Pons (tissue), 1 donor: ENCODE measurements around the gene SORL1.

Source experiments
- DNase-seq: peaks from one replicate; pipeline ENCODE4 v3.0.0-alpha.2; 2016; ENCODE audit warnings: low spot score

The SORL1 gene

GRCh38 chr11:121587182-121587581 is 135.1 kb downstream of the SORL1 start:
- DNase-seq, result no peak

- no peak for DNase-seq
These were observed 136.6 kb downstream of the SORL1 start for GRCh38 chr11:121588747-121589146.

- peak; percentile 86 for DNase-seq
These were observed 137.9 kb downstream of the SORL1 start for GRCh38 chr11:121589946-121590537.

GRCh38 chr11:121590772-121591404 is 138.8 kb downstream of the SORL1 start:
- DNase-seq, result no peak

- peak; percentile 87 for DNase-seq
These were observed 139.4 kb downstream of the SORL1 start for GRCh38 chr11:121591405-121592033.

- no peak for DNase-seq
These were observed 140.6 kb downstream of the SORL1 start for GRCh38 chr11:121592708-121593107.

- DNase-seq, result no peak
These were observed 143.6 kb downstream of the SORL1 start for GRCh38 chr11:121595717-121596161.

GRCh38 chr11:121596195-121597155 is 144.4 kb downstream of the SORL1 start:
- no peak for DNase-seq

- DNase-seq, result no peak
These were observed 151.2 kb downstream of the SORL1 start for GRCh38 chr11:121603316-121603715.

GRCh38 chr11:121604152-121604551 is 152.0 kb downstream of the SORL1 start:
- DNase-seq, result no peak

- no peak for DNase-seq
These were observed 154.2 kb downstream of the SORL1 start for GRCh38 chr11:121606354-121606753.

- no peak for DNase-seq
These were observed 155.2 kb downstream of the SORL1 start for GRCh38 chr11:121607341-121607740.

GRCh38 chr11:121608545-121609098 is 156.5 kb downstream of the SORL1 start:
- no peak for DNase-seq

GRCh38 chr11:121610706-121611105 is 158.6 kb downstream of the SORL1 start:
- peak; percentile 66 for DNase-seq

- DNase-seq, result no peak
These were observed 159.1 kb downstream of the SORL1 start for GRCh38 chr11:121611242-121611641.

GRCh38 chr11:121613724-121614123 is 161.6 kb downstream of the SORL1 start:
- peak; percentile 64 for DNase-seq

GRCh38 chr11:121614636-121615240 is 162.6 kb downstream of the SORL1 start:
- no peak for DNase-seq

- DNase-seq, result no peak
These were observed 163.4 kb downstream of the SORL1 start for GRCh38 chr11:121615501-121615900.

- no peak for DNase-seq
These were observed 166.4 kb downstream of the SORL1 start for GRCh38 chr11:121618516-121618915.

GRCh38 chr11:121625777-121626506 is 173.8 kb downstream of the SORL1 start:
- DNase-seq, result peak; percentile 32

GRCh38 chr11:121626507-121626875 is 174.4 kb downstream of the SORL1 start:
- DNase-seq, result no peak
